HepG2 (cell line): ENCODE data around the gene TLE1. TPM values are rescaled to one million over a fixed set of nuclear protein-coding genes. Genes with fewer than 3 reads are reported as not detected.

Experiments
- ATAC-seq: fragments of 200-7000 bp; cut with Tn5 transposase; 3 replicates; pipeline ENCODE4 v1.9.1; 2020; ENCODE audit warnings: mild to moderate bottlenecking, moderate library complexity
- BruUV-seq: library from RNA; stranded (reverse); fragments of 400-500 nt; replicated peaks from 2 replicates; lab custom pipeline; 2021; lab: Mats Ljungman, UMichigan
- CTCF ChIA-PET: fragments of 300-600 bp; formaldehyde crosslinking; extraction: SDS; loops from one replicate; lab custom pipeline; 2021; ENCODE audit warnings: low total read pairs, inconsistent platforms, low intra/inter-chr PET ratio; lab: Yijun Ruan, JAX
- POLR2A ChIA-PET: fragments of 350-600 bp; sonication (Branson Sonifier 250); formaldehyde crosslinking; loops from one replicate; lab custom pipeline; 2020; ENCODE audit warnings: antibody characterized with exemption, inconsistent platforms; lab: Yijun Ruan, JAX
- DNase-seq: peaks from one replicate; pipeline ENCODE4 v3.0.0-alpha.2; 2015; ENCODE audit warnings: low spot score
- FAIRE-seq: peaks from 3 replicates; lab custom pipeline; 2011; peaks lifted over from hg19 to GRCh38; lab: Jason Lieb, UNC
- H2AFZ ChIP-seq: one replicate; pipeline ENCODE4 v1.6.1; 2011; ENCODE audit warnings: low read length, inconsistent platforms
- H3K27ac ChIP-seq: fragments of 300-600 bp; 3 replicates; pipeline ENCODE4 v1.8.0; 2011; ENCODE audit warnings: mixed run types, mild to moderate bottlenecking, mixed read lengths, low read length, inconsistent platforms; ENCODE audit not compliant: insufficient read depth; ENCODE audit errors: extremely low read length
- H3K27me3 ChIP-seq, 2 experiments: fragments of 200-600 bp in 1 of 2; 2 replicates in 1 of 2; 3 replicates in 1 of 2; pipeline versions ENCODE4 v1.6.0 to v1.8.0; 2011; ENCODE audit warnings: low read length in 2 of 2, mild to moderate bottlenecking in 2 of 2, moderate library complexity in 2 of 2, inconsistent platforms in 1 of 2; ENCODE audit not compliant: insufficient read depth in 2 of 2, control insufficient read depth in 1 of 2
- H3K36me3 ChIP-seq, 2 experiments: fragments of 200-600 bp in 1 of 2; replicated peaks in 1 of 2; 2 replicates in 1 of 2; 3 replicates in 1 of 2; pipeline versions ENCODE4 v1.5.1 to v1.8.0; 2011; ENCODE audit warnings: low read length in 2 of 2, inconsistent platforms in 1 of 2; ENCODE audit not compliant: insufficient read depth in 2 of 2, control insufficient read depth in 1 of 2
- H3K4me1 ChIP-seq: 2 replicates; pipeline ENCODE4 v1.5.1; 2012; ENCODE audit warnings: low read length, inconsistent platforms; ENCODE audit not compliant: insufficient read depth
- H3K4me2 ChIP-seq: 2 replicates; pipeline ENCODE4 v1.6.0; 2011; ENCODE audit warnings: low read depth, low read length, inconsistent platforms
- H3K4me3 ChIP-seq, 3 experiments: fragments of 200-600 bp in 1 of 3; sonication (generic), shearing (Covaris generic) in 1 of 3; replicated peaks in 1 of 3; 2 replicates each; pipeline ENCODE4 v1.5.1; 2011 to 2016; ENCODE audit warnings: low read length in 3 of 3, inconsistent platforms in 2 of 3, low read depth in 2 of 3, mild to moderate bottlenecking in 2 of 3, control low read depth in 1 of 3, mixed read lengths in 1 of 3; ENCODE audit not compliant: insufficient read depth in 1 of 3
- H3K79me2 ChIP-seq: one replicate; pipeline ENCODE4 v1.6.1; 2011; ENCODE audit warnings: low read length, inconsistent platforms; ENCODE audit not compliant: insufficient read depth
- H3K9ac ChIP-seq: 2 replicates; pipeline ENCODE4 v1.6.0; 2011; ENCODE audit warnings: mild to moderate bottlenecking, low read depth, low read length, inconsistent platforms; ENCODE audit not compliant: insufficient read depth
- H3K9me3 ChIP-seq: 2 replicates; pipeline ENCODE4 v1.5.1; 2012; ENCODE audit warnings: mild to moderate bottlenecking, low read length
- H4K20me1 ChIP-seq: 2 replicates; pipeline ENCODE4 v1.6.0; 2011; ENCODE audit warnings: inconsistent platforms, mild to moderate bottlenecking, low read length, moderate library complexity; ENCODE audit not compliant: insufficient read depth
- NFIB ChIP-seq: sonication (generic); formaldehyde crosslinking; IDR thresholded peaks from 2 replicates; pipeline ENCODE4 v1.9.0; 2021; ENCODE audit warnings: missing genetic modification reagents, mild to moderate bottlenecking, borderline replicate concordance
- NFKB2 ChIP-seq: sonication (generic); formaldehyde crosslinking; IDR thresholded peaks from 2 replicates; pipeline ENCODE4 v1.4.0; 2020; ENCODE audit warnings: missing genetic modification reagents, borderline replicate concordance
- POGZ ChIP-seq: sonication (generic); formaldehyde crosslinking; IDR thresholded peaks from 2 replicates; pipeline ENCODE4 v1.4.0; 2020; ENCODE audit warnings: mild to moderate bottlenecking, missing genetic modification reagents
- ZNF343 ChIP-seq: sonication (generic); formaldehyde crosslinking; IDR thresholded peaks from 2 replicates; pipeline ENCODE4 v1.4.0; 2020; ENCODE audit warnings: mild to moderate bottlenecking, missing genetic modification reagents
- ZNF879 ChIP-seq: sonication (generic); formaldehyde crosslinking; IDR thresholded peaks from 2 replicates; pipeline ENCODE4 v1.8.1; 2023; ENCODE audit warnings: missing genetic modification reagents
- whole genome bisulfite sequencing: methylation state at CpG from one replicate; pipeline ENCODE4 v1.1.6; 2017; ENCODE audit warnings: low lambda C conversion rate; 5-methylcytosine and 5-hydroxymethylcytosine counted together
- in situ Hi-C: cut with HindIII; loops from 2 replicates; pipeline ENCODE4 v1.10.0; 2017; ENCODE audit warnings: low pct_unique_long_range_greater_than_20kb; ENCODE audit not compliant: extremely low pct_ligation_motif_present
- intact Hi-C: fragments of 100-400 bp; cut with micrococcal nuclease; formaldehyde crosslinking; loops from one replicate; pipeline ENCODE4 v1.10.0; 2022; ENCODE audit not compliant: unreplicated experiment
- polyA plus RNA-seq, 8 experiments: library from polyadenylated mRNA; depleted of rRNA in 3 of 8; stranded (reverse) in 7 of 8; unstranded in 1 of 8; fragments of >200 nt; fragmentation: Illumina TruSeq in 4 of 8; extraction: Trizol in 4 of 8; gene quantifications; 2 replicates each; pipeline versions ENCODE4 v1.2.1 to v1.2.3, GENCODE V29; 2011 to 2016; ENCODE audit warnings: low read depth in 4 of 8, missing spikeins in 1 of 8, mixed read lengths in 1 of 8; ENCODE audit not compliant: insufficient read depth in 1 of 8
- total RNA-seq, 5 experiments: library from RNA; depleted of rRNA; stranded (reverse); fragments of >200 nt; fragmentation: Illumina TruSeq; extraction: Trizol; gene quantifications; 2 replicates each; pipeline ENCODE4 v1.2.3, GENCODE V29; 2016; ENCODE audit warnings: low read depth in 1 of 5
- TF ChIP-seq, protein P1 (sequence below): sonication (generic); formaldehyde crosslinking; IDR thresholded peaks from 2 replicates; pipeline ENCODE4 v1.4.0; 2020; ENCODE audit warnings: missing genetic modification reagents
- TF ChIP-seq, protein P2 (sequence below): sonication (generic); formaldehyde crosslinking; IDR thresholded peaks from 2 replicates; pipeline ENCODE4 v1.4.0; 2020; ENCODE audit warnings: mild to moderate bottlenecking, missing genetic modification reagents

Gene TLE1
- total and polyA plus RNA-seq, 2 of the 13 experiments (the other 11 are each of a cell fraction or from before 2014, with no cell fraction given): 35.9 to 109 TPM

DNA sequence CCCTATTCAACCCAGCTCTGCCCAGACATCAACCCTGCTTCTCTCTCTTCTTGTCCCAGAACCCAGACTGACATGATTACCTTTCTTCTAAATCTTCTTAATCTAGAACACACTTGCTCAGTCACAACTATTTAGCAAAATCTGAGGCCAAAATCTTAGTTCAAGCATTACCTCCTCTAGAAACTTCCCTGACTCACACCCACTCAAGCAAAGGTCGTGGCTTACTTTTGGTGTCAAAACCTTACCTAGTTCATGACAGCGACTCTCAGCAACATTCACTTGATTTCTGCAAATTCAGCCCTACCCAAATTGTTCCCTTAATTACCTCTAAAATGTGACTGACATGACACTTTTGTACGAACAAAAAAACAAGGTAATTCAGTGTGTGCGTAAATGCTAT is 130.2 kb downstream of the TLE1 start:
- TF ChIP-seq NFIB (CRISPR knock-in tag) (no peak), ZNF879 (CRISPR knock-in tag) (no peak), POGZ (CRISPR knock-in tag) (no peak), NFKB2 (CRISPR knock-in tag) (no peak), ZNF343 (CRISPR knock-in tag) (no peak)
- TF ChIP-seq, protein P1, sequence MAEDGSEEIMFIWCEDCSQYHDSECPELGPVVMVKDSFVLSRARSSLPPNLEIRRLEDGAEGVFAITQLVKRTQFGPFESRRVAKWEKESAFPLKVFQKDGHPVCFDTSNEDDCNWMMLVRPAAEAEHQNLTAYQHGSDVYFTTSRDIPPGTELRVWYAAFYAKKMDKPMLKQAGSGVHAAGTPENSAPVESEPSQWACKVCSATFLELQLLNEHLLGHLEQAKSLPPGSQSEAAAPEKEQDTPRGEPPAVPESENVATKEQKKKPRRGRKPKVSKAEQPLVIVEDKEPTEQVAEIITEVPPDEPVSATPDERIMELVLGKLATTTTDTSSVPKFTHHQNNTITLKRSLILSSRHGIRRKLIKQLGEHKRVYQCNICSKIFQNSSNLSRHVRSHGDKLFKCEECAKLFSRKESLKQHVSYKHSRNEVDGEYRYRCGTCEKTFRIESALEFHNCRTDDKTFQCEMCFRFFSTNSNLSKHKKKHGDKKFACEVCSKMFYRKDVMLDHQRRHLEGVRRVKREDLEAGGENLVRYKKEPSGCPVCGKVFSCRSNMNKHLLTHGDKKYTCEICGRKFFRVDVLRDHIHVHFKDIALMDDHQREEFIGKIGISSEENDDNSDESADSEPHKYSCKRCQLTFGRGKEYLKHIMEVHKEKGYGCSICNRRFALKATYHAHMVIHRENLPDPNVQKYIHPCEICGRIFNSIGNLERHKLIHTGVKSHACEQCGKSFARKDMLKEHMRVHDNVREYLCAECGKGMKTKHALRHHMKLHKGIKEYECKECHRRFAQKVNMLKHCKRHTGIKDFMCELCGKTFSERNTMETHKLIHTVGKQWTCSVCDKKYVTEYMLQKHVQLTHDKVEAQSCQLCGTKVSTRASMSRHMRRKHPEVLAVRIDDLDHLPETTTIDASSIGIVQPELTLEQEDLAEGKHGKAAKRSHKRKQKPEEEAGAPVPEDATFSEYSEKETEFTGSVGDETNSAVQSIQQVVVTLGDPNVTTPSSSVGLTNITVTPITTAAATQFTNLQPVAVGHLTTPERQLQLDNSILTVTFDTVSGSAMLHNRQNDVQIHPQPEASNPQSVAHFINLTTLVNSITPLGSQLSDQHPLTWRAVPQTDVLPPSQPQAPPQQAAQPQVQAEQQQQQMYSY (CRISPR knock-in tag): no peak
- TF ChIP-seq, protein P2, sequence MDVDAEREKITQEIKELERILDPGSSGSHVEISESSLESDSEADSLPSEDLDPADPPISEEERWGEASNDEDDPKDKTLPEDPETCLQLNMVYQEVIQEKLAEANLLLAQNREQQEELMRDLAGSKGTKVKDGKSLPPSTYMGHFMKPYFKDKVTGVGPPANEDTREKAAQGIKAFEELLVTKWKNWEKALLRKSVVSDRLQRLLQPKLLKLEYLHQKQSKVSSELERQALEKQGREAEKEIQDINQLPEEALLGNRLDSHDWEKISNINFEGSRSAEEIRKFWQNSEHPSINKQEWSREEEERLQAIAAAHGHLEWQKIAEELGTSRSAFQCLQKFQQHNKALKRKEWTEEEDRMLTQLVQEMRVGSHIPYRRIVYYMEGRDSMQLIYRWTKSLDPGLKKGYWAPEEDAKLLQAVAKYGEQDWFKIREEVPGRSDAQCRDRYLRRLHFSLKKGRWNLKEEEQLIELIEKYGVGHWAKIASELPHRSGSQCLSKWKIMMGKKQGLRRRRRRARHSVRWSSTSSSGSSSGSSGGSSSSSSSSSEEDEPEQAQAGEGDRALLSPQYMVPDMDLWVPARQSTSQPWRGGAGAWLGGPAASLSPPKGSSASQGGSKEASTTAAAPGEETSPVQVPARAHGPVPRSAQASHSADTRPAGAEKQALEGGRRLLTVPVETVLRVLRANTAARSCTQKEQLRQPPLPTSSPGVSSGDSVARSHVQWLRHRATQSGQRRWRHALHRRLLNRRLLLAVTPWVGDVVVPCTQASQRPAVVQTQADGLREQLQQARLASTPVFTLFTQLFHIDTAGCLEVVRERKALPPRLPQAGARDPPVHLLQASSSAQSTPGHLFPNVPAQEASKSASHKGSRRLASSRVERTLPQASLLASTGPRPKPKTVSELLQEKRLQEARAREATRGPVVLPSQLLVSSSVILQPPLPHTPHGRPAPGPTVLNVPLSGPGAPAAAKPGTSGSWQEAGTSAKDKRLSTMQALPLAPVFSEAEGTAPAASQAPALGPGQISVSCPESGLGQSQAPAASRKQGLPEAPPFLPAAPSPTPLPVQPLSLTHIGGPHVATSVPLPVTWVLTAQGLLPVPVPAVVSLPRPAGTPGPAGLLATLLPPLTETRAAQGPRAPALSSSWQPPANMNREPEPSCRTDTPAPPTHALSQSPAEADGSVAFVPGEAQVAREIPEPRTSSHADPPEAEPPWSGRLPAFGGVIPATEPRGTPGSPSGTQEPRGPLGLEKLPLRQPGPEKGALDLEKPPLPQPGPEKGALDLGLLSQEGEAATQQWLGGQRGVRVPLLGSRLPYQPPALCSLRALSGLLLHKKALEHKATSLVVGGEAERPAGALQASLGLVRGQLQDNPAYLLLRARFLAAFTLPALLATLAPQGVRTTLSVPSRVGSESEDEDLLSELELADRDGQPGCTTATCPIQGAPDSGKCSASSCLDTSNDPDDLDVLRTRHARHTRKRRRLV (CRISPR knock-in tag): no peak
- DNase-seq (no peak), FAIRE-seq (no peak), ATAC-seq (no peak)
- 97% methylated on average over 4 of the region's 4 CpGs for WGBS
- H3K4me3 ChIP-seq: no peak overlapping the region
- CTCF ChIA-PET: no interaction called here
- in situ Hi-C loops: no loop called here
- H3K4me1 ChIP-seq: peaks cover 47% of the 10 kb centered on the region
- no TSS peak for BruUV-seq
- H2AFZ ChIP-seq: no peak overlapping the region
- H3K27ac ChIP-seq: no peak overlapping the region
- POLR2A ChIA-PET: no interaction called here
- H3K9ac ChIP-seq: no peak overlapping the region
- H3K27me3 ChIP-seq: no peaks in the 10 kb centered on the region
- intact Hi-C loops: no loop called here
- H3K36me3 ChIP-seq: no peaks in the 10 kb centered on the region
- H3K4me2 ChIP-seq: no peak overlapping the region
- no peaks in the 10 kb centered on the region for H3K9me3 ChIP-seq
- H3K79me2 ChIP-seq: no peaks in the 10 kb centered on the region
- H4K20me1 ChIP-seq: no peaks in the 10 kb centered on the region
